ENCODE measurements around the gene UBALD1.
"Not testable (repeated sequence)": the region's sequence is repeated elsewhere in the genome, so short reads cannot be mapped to it uniquely, and the experiment has no call there.

UBALD1 gene

DNA sequence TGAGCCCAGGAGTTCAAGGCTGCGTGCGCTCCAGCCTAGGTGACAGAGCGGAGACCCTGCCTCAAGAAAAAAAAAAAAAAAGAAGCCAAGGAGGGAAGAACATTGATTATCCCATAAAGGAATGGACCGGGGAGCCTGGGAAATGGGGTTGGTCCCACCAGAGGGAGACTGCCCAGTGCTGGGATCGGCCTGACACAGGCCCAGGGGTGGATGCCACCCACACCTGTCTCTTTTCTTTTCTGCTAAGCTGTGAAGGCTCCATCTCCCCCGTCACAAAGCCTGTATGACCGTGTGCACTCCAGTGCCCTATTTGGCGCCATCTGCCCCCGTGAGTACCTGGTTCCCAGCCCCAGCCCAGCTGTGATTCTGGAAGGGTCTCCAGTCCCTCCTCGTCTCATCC, 15.7 kb downstream of the UBALD1 start:
- DNase-seq (ENCODE audit: low read depth, low spot score), result no peak

DNA sequence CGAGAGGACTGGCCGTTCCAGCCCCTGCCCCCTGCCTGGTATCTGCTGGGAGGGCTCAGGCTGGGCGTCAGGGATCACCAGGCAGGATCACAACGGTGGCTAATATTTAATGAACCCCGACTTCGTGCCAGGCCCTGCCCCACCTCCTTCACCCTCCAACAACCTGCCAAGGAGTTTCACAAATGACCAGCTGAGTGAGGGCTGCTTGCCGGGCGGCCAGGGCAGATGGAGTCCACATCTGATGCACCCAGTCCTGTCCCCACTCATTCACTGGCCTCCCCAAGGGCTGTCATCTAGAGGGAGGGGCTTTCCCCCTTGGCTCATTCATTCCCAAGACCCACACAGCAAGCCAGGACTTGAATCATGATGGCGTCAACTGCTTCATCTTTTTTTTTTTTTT, 17.5 kb downstream of the UBALD1 start:
- DNase-seq (ENCODE audit: low read depth, low spot score), result no peak

DNA sequence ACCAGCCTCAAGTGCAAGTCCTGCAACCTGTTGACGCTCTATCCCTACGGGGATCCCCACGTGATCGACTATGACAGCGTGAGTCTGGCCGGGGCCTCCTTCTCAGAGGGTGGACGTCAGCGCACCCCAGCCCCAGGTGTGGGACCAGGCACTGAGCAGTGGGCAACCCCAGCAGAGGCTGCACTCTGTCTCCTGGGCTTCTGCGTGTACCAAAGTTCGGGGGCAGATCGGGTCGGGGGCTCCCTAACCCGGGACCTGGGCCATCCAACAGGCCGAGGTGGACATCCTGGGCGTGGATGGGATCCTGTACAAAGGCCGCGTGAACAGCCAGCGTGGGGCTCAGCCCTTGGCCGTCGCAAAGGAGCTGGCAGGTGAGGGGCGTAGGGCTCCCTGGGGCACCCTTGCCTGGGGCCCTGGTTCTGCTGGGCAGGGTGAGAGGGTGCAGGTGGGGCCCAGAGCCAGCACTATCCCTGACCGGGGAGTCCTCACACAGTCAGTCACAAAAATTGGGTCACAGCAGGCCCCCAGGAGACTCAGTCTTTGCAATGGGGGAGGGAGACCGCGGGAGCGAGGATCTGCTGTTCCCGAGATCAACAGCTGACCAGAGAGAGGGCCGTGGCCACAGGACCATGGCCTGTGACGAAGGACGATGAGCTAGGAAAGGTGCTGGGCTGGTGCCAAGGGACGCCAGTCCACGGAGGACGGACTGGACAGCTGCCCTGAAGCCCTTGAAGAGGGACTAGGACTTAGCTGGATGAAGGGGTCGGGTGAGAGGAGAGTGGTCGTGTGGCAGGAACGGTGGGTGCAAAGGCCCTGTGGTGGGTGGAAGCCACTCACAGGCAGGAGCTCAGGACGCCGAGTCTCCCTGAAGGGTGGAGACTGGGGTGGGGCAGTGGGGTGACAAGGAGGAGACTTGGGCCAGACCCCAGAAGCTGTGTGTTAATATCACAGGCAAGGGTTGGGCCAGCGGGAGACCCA, 20.0 kb downstream of the UBALD1 start:
- no peak for DNase-seq (ENCODE audit: low read depth, low spot score)

DNA sequence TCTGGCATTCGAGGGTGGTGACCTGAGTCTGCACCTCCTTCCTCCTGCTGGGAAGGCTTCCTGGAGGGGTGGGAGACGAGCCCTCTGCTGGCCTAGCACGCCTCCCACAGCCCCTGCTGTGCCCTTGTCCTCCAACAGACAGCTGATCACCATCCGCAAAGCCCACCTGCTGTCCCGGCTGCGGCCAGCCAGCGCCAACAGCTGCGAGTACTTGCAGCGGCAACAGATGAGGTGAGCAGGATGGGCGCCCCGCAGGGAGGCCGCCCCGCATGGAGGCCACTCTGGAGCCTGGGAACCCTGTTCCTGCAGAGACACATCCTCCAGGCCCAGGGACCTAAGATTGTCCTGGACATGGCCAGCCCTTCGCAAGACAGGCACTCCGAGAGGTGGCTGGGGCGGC, 21.6 kb downstream of the UBALD1 start:
- DNase-seq (ENCODE audit: low read depth, low spot score), result no peak

DNA sequence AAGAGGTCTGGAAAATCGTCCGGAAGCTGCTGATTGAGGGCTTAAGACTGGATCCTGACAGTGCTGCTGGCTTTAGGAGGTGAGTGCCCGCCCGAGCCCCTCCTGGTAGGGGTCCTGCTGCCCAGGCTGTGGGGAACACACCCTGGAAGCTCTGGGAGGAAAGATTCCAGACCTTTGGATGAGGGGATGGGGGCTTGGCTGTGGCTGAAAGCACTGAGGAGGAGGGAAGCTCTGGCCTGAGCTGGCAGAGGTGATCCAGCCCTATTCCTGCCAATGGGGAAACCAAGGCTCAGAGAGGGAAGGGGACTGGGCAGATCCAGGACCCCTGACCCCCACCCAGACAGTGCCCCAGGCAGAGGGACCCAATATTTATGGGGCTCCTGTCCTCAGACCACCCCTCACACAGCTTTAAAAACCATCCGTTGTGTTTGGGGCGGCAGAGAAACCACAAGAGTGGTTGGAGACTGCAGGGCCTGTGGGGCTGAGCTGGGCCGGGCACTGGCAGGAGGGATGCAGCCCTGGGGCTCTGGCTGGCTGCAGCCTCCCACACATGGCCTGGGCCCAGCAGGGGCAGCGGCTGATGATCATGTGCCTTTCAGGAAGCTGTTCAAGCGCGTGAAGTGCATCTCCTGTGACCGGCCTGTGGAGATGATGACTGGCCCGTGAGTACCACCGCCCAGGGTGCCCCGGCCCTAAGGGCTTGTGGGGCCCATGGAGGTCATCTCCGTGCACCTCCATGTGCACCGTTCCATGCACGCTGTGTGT, 22.8 kb downstream of the UBALD1 start:
- DNase-seq (ENCODE audit: low read depth, low spot score), result no peak

DNA sequence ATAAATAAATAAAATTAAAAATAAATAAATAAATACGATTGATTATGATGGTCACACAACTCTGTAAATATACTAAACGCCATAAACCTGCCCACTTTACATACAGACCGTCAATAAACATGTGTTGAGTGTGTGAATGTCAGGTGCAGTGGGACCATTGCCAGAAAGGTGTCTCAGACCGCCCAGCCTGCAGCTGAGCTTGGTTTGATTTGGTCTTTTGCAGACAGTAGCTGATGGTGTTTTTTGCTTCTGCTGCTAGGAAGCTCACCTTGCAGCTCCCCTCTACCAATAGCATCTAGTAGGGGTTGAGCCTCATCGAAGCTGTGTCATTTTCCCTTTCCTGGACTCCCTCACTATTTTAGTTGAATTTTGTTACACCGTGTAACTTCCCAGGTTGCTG, 23.5 kb downstream of the UBALD1 start:
- no peak for DNase-seq (ENCODE audit: low read depth, low spot score)

DNA sequence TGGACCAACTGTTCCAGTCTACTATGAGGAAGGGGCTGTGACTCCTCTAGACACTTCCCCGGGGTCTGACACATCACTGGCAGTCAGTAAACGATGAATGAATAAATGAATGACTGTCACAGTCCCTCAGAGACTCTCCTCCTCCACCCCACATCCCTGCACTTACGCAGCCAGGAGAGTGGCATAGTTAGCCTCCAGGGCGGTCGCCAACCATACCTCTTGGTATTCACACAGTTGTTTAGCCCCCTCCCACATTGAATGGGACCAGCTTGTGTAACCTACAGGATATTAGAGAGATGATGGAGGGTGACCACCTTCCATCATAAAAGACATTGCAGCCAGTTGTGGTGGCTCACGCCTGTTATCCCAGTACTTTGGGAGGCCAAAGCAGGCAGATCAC, 25.7 kb downstream of the UBALD1 start:
- no peak for DNase-seq (ENCODE audit: low read depth, low spot score)

DNA sequence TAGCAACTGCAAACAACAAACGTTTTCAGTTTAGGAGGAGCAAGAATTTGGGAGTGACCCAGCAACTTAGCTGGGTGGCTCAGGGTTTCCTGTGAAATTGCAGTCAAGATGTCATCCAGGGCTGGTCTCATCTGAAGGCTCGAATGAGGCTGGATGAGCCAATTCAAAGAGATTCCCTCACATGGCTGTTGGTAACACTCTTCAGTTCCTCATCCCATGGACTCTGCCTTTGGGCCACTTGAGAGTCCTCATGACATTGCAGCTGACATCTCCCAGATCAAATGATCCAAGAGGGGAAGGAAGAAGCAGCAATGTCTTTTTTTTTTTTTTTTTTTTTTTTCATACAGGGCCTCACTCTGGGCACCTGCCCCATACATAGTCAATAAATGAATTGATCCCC, 26.3 kb downstream of the UBALD1 start:
- DNase-seq (ENCODE audit: low read depth, low spot score), result no peak

DNA sequence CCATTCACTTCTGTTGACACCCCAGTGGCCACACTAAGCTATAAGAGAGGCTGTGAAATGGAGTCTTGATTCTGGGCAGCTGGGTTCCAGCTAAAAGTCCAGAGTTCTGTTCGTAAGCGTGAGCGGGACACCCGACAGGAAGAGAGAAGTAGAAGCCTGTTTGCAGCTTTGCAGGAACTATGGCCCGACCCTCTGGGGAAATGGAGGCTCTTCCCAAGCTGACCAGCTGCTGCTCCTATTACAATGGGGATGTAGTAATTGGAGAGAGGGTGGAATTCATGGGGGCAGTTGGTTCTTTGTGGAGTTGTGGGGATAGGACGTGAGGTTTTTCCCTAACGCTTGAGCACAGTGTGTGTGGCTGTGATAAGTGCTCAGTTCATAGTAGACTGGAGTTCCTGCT, 28.4 kb downstream of the UBALD1 start:
- DNase-seq (ENCODE audit: low read depth, low spot score), result no peak

DNA sequence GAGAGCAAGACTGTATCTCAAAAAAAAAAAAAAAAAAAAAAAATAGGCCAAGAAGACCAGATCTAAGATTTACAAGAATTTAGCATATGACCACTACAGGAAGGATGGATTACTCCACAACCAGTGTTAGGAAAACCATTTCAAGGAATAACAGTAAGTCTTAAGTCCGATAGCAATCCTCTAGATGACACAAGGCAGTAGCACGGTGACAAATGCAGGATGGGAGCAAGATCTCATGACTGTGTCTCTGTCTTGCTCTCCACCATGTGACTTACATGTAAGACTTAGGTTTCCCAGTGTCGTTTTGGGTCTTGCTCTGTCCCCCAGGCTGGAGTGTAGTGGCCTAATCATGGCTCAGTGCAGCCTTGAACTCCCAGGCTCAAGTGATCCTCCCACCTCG, 30.8 kb downstream of the UBALD1 start:
- no peak for DNase-seq (ENCODE audit: low read depth, low spot score)

DNA sequence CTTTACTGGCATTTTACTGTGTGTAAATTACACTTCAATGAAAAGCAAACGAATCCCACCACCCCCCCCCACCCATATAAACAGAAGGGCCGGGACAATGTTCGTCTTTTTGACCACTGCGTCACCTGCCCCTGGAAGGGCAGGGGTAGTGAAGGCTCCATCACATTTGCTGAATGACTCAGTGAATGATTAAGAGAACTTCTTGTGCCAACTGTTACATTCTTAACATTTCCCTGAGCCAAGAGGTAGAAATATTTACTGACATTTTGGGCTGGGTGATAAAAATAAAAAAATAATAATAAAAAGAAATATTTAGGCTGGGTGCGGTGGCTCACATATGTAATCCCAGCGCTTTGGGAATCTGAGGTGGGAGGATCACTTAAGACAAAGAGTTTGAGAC, 34.4 kb downstream of the UBALD1 start:
- DNase-seq (ENCODE audit: low read depth, low spot score), result no peak

DNA sequence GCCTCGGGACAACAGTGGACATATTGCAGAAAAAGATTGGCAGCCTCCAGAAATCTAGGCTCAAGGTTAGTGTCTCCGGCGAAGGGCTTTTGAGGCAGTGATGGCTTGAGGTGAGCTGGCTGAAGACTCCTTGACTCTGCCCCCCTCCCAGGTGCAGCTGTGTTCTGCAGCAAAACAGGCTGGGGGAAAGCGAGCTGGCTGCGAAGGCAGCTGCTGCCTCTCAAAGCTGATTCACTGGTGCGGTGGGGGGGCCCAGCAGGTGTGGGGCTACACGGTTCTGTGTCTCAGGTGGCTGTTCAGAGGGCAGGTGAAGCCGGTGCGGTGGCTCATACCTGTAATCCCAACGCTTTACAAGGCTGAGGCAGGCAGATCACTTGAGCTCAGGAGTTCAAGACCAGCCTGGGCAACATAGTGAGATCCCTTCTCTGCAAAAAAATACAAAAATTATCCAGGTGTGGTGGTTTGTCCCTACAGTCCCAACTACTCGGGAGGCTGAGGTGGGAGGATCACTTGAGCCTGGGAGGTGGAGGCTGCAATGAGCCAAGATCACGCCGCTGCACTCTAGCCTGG, 35.6 kb downstream of the UBALD1 start:
- no peak for DNase-seq (ENCODE audit: low read depth, low spot score)

DNA sequence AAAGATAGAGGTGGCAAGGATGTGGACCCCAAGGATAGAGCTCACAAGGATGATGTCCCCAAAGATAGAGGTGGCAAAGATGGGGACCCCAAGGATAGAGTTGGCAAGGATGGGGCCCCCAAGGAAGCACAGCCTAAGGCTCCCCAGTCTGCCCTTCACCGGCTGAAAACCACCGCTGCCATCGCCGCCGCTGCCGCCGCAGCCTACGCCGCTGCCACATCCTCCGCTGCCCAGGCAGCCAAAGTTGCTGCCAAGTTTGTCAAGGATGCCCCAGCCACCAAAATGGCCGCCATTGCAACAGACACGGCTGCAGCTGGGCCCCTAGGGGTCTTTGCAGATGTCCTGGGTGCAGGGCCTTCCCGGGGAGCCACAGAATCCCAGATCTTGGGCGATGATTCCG, 38.7 kb downstream of the UBALD1 start:
- no peak for DNase-seq (ENCODE audit: low read depth, low spot score)

DNA sequence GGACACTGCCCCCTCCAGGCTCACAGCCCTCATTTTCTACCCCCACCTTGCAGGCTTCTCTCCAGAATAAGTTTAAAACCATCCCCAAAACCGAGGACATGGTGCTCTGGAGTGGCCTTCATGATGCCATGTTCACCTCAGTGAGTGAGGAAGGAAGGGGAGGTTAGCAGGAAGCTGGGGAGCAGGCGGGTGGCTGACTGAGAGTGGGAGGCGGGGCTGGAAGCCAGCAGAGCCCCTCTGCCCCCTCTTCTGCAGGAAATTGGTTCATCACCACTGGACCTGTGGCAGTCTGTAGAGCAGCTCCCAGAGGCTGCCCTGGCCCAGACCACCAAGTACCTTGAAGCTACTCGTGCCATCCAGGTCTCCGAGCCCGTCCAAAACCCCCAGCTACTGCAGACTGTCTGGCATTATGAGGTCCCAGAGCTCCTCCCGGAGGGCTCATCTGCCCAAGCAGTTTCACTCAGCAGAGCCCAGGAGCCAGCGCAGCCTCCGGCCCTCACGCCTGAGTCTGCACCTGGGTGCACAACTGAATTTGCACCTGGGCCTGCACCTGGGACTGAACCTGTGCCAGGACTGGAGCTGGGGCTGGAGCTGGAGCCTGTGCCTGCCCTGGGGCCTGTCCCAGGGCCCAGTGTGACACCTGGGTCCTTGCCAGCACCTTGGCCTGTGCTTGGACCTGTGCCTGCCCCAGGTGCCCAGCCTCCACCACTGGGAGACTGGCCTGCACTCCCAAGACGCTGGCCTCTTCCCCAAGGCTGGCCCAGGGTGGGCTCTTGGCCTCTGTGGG, 39.6 kb downstream of the UBALD1 start:
- no peak for DNase-seq (ENCODE audit: low read depth, low spot score)

DNA sequence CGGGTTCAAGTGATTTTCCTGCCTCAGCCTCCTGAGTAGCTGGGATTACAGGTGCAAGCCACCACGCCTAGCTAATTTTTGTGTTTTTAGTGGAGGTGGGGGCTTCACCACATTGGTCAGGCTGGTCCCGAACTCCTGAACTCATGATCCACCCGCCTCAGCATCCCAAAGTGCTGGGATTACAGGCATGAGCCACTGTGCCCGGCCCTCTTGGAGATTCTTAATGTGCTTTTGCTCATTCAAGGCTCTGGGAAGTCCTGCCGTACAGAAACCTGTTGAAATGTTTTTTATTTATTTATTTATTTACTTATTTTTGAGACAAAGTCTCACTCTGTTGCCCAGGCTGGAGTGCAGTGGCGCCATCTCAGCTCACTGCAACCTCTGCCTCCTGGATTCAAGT, 40.8 kb downstream of the UBALD1 start:
- not testable (repeated sequence) for DNase-seq (ENCODE audit: low read depth, low spot score)

DNA sequence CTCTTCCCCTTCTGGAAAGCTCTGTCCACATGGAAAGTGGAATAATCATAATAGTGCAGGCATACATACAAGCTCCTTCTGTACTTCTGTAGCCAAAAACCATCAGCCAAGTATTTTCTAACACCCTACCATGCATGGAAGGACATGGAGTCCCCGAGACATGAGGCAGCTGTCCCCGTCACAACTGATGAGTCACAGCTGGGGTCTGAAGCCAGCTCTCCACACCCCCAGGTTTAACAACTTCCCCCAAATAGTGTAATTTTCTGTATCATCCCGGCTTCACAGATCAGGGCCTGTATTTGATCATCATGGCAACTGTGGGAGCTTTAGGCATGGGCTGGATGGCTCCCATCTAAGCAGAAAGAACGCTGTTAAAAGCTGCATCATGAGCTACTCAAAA, 42.0 kb downstream of the UBALD1 start:
- DNase-seq (ENCODE audit: low read depth, low spot score), result no peak

DNA sequence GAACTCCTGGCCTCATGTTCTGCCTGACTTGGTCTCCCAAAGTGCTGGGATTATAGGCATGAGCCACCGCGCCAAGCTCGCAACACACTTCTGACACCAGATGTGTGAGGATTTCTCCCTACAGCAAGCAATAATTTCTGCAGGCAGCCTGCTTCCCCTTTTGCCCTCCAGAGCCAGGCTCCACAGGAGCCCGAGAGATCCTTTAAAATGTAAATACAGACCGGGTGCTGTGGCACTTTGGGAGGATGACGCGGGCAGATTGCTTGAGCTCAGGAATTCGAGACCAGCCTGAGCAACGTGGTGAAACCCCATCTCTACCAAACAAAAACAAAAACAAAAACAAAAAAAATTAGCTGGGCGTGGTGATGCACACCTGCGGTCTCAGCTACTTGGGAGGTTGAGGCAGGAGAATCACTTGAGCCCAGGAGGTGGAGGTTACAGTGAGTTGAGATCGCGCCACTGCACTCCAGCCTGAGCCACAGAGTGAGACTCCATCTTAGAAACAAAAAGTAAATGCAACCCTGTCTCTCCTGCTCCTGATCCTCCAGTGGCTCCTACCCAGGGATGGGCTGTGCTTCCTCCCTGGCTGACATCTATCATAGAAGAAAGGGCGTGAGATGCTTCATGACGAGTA, 43.9 kb downstream of the UBALD1 start:
- DNase-seq (ENCODE audit: low read depth, low spot score), result no peak

DNA sequence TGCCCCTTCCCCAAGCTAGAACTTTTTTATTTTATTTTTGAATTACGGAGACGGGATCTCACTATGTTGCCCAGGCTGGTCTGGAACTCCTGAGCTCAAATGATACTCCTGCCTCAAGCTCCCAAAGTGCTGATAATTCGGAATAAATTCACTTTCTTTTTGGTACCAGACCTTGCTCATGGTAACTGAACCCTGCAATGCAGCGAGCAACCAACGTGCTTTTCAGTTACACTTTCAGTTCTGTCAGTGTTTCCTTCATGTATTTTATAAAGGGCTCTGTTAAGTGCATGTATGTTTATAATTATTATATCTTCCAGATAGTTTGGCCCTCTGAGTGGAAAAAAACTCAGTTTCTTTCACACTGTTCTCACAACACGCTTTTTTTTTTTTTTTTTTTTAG, 44.6 kb downstream of the UBALD1 start:
- no peak for DNase-seq (ENCODE audit: low read depth, low spot score)

DNA sequence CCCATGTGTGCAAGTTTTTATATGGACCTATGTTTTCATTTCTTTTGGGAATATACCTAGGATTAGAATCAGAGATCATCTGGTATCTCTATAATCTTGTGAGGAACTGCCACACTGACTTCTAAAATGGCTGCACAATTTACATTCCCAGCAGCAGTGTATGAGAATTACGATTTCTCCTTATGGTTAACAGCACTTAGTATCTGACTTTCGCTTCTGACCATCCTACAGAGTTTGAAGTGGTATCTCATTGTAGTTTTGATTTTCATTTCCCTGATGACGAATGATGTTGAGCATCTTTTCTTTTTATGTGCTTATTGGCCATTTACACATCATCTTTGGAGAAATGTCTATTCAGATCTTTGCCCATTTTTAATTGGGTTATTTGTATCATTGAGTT, 48.5 kb downstream of the UBALD1 start:
- no peak for DNase-seq (ENCODE audit: low read depth, low spot score)

DNA sequence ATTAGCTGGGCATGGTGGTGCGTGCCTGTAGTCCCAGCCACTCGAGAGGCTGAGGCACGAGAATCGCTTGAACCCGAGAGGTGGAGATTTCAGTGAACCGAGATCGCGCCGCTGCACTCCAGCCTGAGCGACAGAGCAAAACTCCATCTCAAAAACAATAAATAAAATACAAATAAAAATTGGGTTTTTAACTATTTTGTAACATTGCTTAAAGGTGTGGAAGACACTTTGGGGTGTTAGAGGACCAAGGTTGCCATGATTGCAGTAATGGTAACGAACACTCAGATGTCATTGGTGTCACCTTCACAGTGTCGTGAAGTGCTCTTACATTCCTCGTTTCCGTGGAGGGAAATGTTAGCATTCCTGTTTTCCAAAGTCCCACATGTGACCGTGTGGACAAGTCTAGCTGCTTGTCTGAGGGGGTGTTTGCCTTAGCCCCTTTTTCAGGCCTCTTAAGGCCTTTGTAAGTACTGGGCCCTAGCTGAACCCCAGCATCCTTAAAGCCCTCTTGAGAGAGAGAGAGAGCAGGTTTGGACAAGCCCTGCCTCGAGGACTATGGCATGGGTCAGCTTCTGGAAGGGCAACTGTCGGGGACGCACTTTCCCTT, 49.9 kb downstream of the UBALD1 start:
- no peak for DNase-seq (ENCODE audit: low read depth, low spot score)

DNA sequence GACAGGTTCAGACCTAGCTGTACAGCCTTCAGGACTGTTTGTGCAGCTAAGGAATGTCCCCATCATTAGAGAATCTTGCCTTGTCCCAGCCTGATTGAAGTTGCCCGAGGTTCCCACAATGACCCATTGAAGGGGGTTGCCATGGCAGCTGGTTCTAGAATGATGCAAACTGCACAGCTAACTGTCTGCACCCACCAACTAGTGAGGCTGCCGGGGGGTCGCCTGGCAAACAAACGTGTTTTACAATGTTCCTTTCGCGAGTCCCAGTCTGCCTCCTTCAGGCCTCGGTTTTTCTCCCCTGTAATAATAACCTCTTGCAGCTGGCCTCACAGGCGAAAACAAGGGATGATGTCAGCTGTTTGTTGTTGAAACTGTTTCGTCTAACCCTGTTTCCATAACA, 53.1 kb downstream of the UBALD1 start:
- no peak for DNase-seq (ENCODE audit: low read depth, low spot score)

All from activated naive CD8-positive, alpha-beta T cell treated with anti-CD3 and anti-CD28 coated beads, Interleukin-2, amount 50 U/mL, for 16 hours (primary cell).